Measurements from ENCODE around the gene TRPM5.

TRPM5 gene

GRCh38 chr11:2468363-2469235, 24.3 kb upstream of the TRPM5 start:
- no peak for DNase-seq

- no peak for DNase-seq
Observed at GRCh38 chr11:2467695-2468055, 23.4 kb upstream of the TRPM5 start.

DNA sequence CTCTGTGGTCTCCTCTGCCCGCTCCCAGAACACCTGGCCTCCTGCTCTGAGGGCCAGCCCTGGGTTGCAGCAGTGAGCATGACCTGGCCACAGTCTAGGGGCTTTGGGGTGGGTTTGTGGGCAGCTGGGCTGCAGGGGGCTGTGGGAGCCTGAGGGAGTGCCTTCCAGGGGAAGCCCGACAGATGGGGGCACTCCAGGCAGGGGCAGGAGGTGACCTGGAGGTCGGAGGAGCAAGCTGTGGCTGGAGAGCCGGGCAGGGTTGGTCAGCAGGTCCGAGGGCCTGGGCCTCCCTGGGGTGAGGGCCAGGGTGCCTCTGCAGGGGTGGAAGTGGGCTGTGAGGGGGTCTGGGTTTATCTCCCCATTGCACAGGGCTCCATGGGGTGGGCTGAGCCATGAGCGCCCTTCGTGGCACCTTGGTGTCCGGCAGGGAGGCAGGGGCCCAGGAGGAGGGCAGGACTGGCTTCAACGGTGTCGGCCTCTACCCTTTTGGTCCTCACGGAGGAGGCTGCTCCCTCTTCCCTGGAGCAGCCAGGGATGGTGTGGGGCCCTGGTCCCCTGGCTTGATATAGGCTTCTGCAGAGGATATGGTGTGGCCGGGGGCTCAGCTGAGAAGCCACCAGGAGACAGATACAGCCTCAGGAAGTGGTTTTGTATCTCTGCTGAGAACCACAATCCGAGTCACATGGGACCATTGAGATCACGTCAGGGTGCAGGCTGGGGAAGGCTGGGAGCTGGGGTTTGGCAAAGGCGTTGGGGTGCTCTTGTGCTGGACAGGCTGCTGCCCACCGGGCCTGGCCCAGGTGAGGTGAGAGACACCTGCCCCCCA, 22.8 kb upstream of the TRPM5 start:
- DNase-seq: peak; percentile 62

DNA sequence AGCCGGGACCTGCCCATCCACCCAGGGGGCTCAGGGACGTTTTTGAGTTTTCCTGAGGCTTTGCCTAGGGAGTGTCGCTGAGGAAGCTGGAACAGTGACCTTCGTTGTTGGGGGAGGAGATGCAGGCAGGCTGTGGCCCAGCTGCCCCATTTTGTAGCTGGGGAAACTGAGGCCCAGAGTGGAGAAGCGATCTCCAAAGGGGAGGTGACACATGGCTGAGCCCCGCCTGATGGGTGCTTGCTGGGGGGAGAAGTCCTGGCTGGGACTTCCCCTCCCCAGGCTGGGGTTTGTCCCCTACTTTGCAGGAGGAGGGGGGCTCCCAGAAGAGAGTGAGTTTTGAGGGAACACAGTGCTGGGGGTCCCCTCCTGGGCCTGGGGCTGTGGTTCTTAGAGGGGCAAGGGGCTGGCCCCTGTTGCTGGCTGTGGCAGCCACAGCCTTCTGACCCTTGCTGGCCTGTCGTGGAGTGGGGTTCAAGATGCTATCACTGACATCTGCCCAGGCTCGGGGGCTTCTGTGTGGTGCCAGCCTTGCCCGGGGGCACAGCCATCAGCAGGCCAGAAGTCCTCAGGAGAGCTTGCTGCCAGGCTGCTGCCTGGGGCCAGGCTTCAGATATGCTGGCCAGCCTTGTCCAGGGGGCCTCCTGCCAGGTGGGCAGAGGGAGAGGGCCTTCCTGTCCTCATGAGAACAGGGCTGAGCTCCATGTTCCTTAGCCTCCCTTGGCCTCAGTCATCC, 21.9 kb upstream of the TRPM5 start:
- no peak for DNase-seq

- no peak for DNase-seq
Observed at GRCh38 chr11:2465202-2466068, 21.1 kb upstream of the TRPM5 start.

GRCh38 chr11:2464451-2465165, 20.3 kb upstream of the TRPM5 start:
- no peak for DNase-seq

DNA sequence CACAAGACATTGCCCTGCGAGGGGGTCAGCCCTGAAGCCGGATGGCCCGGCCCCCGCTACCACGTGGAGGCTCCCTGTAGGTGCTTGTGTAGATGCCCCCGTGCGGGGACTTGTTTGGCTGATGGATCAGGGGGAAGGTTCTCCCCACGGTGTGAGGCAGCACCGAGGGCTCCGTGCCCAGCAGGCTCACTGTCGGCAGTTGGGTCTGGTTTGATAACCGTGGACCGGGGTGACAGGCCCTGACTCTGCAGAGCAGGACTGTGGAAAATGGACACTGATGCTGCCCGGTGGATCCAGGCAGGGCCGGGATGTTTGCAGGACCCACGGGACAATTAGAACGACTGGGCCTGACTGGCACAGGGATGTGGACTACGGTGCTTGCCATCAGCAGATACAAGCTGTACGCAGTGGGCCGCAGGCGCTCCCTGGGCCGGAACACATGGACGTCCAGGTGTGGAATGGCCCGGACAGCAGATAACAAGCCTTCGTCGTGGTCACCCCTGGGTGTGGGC, 19.5 kb upstream of the TRPM5 start:
- DNase-seq: no peak

GRCh38 chr11:2462986-2463765, 18.9 kb upstream of the TRPM5 start:
- DNase-seq: peak; percentile 40

DNA sequence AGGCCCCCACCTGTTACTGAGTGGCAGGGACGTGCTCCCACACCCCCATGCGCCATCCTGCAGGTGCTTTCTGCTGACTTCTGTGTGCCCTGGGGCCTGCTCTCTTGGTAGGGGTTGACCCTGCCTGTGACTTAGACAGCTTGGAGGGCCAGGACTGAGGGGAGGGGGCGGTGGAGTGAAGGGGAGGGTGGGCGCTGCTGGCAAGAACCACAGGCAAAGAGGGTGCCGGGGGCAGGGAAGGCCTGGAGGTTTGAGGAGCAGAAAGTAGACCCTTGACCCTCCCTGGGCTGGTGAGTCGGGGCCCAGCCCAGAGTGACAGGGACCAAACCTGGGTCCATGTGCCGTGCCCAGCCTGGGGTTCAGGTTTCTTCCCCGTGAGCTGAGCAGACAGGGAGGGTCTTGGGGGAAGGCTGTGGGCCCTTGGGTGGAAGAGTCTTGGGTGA, 18.2 kb upstream of the TRPM5 start:
- no peak for DNase-seq

DNA sequence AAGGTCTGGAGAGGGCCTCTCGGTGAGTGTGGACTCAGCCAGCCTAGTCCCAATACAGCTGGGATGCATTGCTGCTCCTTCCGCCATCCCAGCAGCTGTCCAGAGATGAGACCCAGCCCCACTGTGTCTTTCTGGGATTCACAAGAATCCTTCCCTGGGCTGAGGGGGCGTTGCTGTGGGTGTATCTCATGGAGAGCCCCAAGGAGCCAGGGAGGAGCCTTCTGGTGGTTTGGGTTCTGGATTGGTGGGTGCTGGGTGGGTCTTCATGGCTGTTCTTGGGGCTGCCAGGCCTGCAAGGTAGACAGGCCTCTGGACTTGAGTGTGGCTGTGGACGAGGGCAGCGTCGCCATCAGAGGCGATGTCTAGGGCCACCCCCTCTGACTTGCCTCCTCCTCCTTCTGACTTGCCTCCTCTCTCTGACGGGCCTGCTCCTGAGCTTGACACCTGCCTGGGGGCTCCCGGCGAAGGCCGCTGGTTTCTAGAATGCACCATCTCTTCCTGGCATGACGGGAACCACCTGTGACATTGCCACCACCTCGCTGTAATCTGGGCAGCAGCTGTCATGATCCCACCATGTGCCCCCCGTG, 17.7 kb upstream of the TRPM5 start:
- no peak for DNase-seq

DNA sequence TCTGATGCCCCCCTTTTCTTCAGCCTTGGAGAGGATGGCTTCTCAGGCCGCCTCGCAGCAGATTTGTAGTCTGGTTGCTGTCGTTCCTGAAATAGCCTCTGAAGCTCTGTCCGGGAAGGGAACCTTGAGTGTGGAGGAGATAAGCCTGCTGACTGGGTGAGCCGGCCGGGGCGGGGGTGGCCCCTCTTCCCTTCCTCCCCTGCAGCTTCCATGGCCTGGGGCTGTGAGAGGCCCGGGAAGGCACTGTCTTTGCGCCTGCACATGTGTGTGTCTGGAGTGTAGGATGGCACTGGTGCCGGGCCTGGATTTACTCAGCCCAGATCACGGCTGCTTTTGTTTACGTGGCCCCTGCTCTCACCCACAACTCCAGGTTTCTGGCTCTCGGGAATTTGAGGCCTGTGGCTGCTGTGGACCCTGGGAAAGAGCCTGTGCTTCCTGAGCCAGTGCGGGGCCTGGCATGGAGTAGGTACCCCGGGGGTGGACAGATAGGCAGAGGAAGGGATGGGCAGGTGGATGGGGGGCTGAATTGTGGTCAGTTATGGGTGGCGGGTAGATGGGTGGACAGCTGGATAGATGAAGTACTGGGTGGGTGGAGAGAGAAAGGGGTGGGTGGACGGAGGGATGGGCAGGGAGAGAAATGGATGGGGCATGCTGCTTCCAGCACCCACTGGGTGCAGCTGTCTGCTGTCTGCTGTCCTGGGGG, 17.1 kb upstream of the TRPM5 start:
- no peak for DNase-seq

DNA sequence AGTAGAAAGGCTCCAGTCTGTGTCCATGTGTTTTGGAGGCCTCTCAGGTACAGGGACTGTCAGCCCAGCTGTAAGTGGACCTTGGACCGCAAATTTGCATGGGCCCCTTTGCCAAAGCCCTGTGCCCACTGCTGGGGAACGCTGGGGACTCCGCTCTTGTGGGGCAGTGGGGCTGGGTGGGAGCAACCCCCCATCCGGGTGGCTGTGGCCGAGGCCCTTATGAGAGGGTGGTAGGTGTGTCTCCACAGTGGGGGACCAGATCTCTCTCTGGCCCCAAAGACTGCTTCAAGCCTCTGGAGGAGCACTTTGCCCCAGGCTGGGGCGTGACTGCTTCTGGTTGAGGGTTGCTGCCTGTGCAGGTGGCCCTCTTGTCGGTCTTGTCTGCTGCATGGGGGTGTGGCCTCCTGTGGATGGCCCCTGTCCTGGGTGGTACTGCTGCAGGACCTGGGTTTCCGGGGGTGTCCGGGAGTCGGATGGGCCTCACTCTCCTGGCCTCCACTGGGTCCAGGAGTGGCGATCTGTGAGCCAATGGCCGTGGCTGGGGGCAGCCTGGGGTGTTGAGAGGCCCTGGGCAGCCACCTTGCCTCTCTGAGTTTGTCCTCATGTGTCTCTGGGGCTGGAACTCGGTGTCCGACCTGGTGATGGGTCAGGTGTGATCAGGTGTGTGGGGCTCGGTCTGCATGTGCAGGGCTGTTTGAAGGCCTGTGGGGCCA, 16.4 kb upstream of the TRPM5 start:
- no peak for DNase-seq

DNA sequence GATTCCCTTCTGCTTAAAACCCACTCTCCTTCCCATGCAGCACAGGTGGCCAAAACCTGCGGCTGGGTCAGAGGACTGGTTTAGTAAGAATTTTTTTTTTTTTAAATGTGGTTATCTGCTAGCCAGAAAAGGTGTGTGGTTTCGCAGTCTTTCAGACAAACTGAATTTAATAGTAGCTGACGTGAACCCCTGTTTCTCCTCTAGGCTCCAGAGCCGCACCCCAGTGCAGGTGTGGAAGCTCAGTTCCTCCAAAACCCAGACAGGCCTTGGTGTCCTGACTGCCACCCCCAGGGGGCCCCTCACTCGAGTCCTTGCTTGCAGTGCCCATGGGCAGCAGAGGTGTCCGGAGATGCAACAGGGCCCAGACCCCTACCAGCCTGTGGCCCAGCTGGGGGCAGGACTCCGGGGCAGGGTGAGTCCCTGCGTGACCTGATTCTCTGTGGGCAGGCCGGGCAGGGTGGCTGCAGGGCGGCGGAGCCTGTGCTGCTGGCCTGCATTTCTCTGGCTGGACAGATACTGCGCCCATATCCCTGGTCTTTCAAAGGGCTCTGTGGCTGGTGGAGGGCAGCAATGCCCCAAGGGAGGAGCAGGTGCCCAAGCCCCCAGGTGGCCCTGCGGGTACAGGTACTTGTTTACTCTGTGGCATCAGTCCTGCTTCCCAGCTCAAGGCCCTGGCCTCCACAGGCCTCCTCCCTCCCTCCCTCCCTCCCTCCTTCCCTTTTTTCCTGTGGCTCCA, 15.7 kb upstream of the TRPM5 start:
- DNase-seq: no peak

GRCh38 chr11:2459016-2459725, 14.9 kb upstream of the TRPM5 start:
- no peak for DNase-seq

GRCh38 chr11:2458321-2458720, 14.0 kb upstream of the TRPM5 start:
- DNase-seq: no peak

DNA sequence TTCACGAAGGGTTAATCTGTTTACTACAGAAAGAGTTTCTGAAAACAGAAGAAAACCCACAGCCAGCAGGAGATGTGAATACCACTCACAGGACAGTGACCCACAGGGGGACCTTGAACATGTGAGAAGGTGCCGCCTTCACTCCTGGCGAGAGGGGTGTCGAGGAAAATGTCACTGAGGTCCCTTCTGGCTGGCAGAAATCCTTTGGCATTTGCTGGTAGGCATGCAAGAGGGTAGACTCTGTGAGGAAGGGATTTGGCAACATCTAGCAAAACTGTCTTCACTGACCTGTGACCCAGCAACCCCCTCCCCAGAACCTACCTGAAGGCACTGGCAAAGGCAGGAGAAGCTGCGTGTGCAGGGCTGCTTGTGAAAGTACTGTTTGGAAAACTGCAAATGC, 9.1 kb upstream of the TRPM5 start:
- no peak for DNase-seq

GRCh38 chr11:2452321-2453012, 8.2 kb upstream of the TRPM5 start:
- DNase-seq: no peak
